Posterior cingulate gyrus (tissue), 11 donors: ENCODE results near the gene SALL2.
A peak's percentile ranks its signal among the peaks of the same experiment; 100 is the strongest.

ENCODE experiments used
- DNase-seq, 10 donors: peaks; one replicate each; pipeline versions ENCODE4 v3.0.0 to v3.0.0-alpha.2; 2020 to 2021; ENCODE audit warnings: mixed read lengths in 3 of 10
- intact Hi-C: fragments of 100-400 bp; cut with DNase I; formaldehyde crosslinking; loops from one replicate; pipeline ENCODE4 v1.15.1; 2023

SALL2 gene

GRCh38 chr14:21528381-21529348, 2.5 kb upstream of the SALL2 start:
- no peak for DNase-seq
- intact Hi-C loops, result no loop called here

GRCh38 chr14:21527318-21527679, 1.2 kb upstream of the SALL2 start:
- intact Hi-C loops, result loop anchor here (2.0 kb wide), 1 partner anchor 30 kb away; no protein-coding TSS in a partner anchor
- no peak for DNase-seq

- no peak for DNase-seq
- intact Hi-C loops, result loop anchor here (2.0 kb wide), 1 partner anchor 30 kb away; no protein-coding TSS in a partner anchor
Observed at GRCh38 chr14:21526672-21527317, 649 bp upstream of the SALL2 start.

GRCh38 chr14:21525571-21525961, 580 bp downstream of the SALL2 start:
- intact Hi-C loops, result no loop called here
- peak in 4 of 10 donors; percentile 18 to 84 (median 32) for DNase-seq

GRCh38 chr14:21524575-21525490, 1.3 kb downstream of the SALL2 start:
- DNase-seq, result no peak

GRCh38 chr14:21523203-21523602, 2.9 kb downstream of the SALL2 start:
- no peak for DNase-seq
- intact Hi-C loops, result no loop called here

More at GRCh38 chr14:21524575-21525490, 1.3 kb downstream of the SALL2 start:
- intact Hi-C loops, result no loop called here

GRCh38 chr14:21521501-21521900, 4.6 kb downstream of the SALL2 start:
- intact Hi-C loops, result no loop called here
- no peak for DNase-seq

GRCh38 chr14:21520767-21521166, 5.4 kb downstream of the SALL2 start:
- no peak for DNase-seq
- intact Hi-C loops, result no loop called here

- intact Hi-C loops, result no loop called here
- no peak for DNase-seq
Observed at GRCh38 chr14:21518725-21519124, 7.4 kb downstream of the SALL2 start.

- DNase-seq, result no peak
- intact Hi-C loops, result loop anchor here (5.0 kb wide), 1 partner anchor 442 kb away; the partner anchor contains the start of gene ARHGEF40
Observed at GRCh38 chr14:21514341-21514740, 11.8 kb downstream of the SALL2 start.

GRCh38 chr14:21510735-21511657, 15.2 kb downstream of the SALL2 start, which contains the start of gene METTL3:
TSS of gene METTL3 (minus strand) at chr14:21511340. CDS start at chr14:21511223, 117 bp downstream.
- DNase-seq, result peak; percentile 93 to 99 (median 96)
- intact Hi-C loops, result loop anchor here (1.0 to 5.0 kb wide), 3 partner anchors 34 to 439 kb away; partner anchors contain the start of genes ARHGEF40, CHD8 and TOX4

GRCh38 chr14:21509432-21510143, 16.6 kb downstream of the SALL2 start:
- intact Hi-C loops, result loop anchor here (5.0 kb wide), 1 partner anchor 437 kb away; the partner anchor contains the start of gene ARHGEF40

GRCh38 chr14:21506557-21506956, 19.6 kb downstream of the SALL2 start:
- no peak for DNase-seq
- intact Hi-C loops, result no loop called here

More at GRCh38 chr14:21509432-21510143, 16.6 kb downstream of the SALL2 start:
- no peak for DNase-seq

GRCh38 chr14:21505012-21505553, 21.1 kb downstream of the SALL2 start:
- no peak for DNase-seq
- intact Hi-C loops, result no loop called here

- intact Hi-C loops, result no loop called here
- DNase-seq, result no peak
Observed at GRCh38 chr14:21503376-21503775, 22.8 kb downstream of the SALL2 start.

- DNase-seq, result no peak
- intact Hi-C loops, result no loop called here
Observed at GRCh38 chr14:21501568-21501967, 24.6 kb downstream of the SALL2 start.

GRCh38 chr14:21498540-21499526, 27.3 kb downstream of the SALL2 start:
- intact Hi-C loops, result loop anchor here (1.0 kb wide), 1 partner anchor 58 kb away; no protein-coding TSS in a partner anchor
- DNase-seq, result no peak
